Astrocyte of the cerebellum (primary cell): Measurements from ENCODE around the gene PPP1R16B.

ENCODE experiments used
- DNase-seq: peaks from one replicate; pipeline ENCODE4 v3.0.0-alpha.2; 2011; ENCODE audit warnings: low read depth
- H3K4me3 ChIP-seq: 2 replicates; pipeline ENCODE4 v1.5.1; 2011; ENCODE audit warnings: mild to moderate bottlenecking, low read depth, low read length, moderate library complexity
- in situ Hi-C: cut with HindIII; loops from 2 replicates; pipeline ENCODE4 v1.10.0; 2017; ENCODE audit warnings: low sequenced_read_pairs
- TF ChIP-seq, protein P1 (sequence below): IDR thresholded peaks from 2 replicates; pipeline ENCODE4 v1.5.1; 2012; ENCODE audit warnings: low read length, low read depth, moderate library complexity, mild to moderate bottlenecking; ENCODE audit errors: missing control alignments

PPP1R16B gene

DNA sequence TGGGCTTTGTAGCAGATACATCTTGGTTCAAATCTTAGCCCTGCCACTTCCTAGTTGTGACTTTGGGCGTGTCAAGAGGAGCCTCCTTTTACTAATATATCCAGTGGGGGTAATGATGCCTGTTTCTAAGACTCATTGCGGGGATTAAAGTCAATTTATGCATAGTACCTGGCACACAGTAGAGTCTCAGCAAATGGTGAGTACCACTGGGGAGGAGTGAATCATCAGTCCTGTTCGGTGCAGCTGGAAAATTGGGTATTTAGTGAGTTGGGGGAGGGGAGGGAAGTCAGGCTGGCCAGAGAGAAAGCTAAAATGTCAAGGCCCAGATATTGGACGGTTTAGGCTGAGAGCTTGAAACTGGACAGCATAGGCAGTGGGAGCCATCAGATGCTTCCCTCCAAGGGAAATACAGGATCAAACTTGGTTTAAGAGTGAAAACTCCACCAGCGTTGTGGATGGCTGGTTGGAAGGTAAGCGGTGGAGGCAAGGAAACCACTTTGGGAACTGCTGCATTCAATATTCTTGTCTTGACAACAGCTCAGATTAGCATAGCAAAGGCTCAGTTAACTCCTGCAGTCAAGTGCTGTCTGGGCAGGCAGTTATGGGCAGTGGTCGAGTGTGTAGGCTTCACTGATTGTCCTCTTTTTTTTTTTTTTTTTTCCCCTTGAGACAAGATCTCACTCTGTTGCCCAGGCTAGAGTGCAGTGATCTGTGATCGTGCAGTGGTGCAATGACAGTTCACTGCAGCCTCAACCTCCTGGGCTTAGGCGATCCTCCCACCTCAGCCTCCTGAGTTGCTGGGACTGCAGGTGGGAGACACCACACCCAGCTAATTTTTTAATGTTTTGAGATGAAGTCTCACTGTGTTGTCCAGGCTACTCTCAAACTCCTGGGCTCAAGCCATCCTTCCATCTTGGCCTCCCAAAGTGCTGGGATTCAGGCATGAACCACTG lies 12.9 kb downstream of the PPP1R16B start:
- TF ChIP-seq, protein P1, sequence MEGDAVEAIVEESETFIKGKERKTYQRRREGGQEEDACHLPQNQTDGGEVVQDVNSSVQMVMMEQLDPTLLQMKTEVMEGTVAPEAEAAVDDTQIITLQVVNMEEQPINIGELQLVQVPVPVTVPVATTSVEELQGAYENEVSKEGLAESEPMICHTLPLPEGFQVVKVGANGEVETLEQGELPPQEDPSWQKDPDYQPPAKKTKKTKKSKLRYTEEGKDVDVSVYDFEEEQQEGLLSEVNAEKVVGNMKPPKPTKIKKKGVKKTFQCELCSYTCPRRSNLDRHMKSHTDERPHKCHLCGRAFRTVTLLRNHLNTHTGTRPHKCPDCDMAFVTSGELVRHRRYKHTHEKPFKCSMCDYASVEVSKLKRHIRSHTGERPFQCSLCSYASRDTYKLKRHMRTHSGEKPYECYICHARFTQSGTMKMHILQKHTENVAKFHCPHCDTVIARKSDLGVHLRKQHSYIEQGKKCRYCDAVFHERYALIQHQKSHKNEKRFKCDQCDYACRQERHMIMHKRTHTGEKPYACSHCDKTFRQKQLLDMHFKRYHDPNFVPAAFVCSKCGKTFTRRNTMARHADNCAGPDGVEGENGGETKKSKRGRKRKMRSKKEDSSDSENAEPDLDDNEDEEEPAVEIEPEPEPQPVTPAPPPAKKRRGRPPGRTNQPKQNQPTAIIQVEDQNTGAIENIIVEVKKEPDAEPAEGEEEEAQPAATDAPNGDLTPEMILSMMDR: no peak
- no peak overlapping the region for H3K4me3 ChIP-seq
- no peak for DNase-seq
- in situ Hi-C loops: no loop called here

DNA sequence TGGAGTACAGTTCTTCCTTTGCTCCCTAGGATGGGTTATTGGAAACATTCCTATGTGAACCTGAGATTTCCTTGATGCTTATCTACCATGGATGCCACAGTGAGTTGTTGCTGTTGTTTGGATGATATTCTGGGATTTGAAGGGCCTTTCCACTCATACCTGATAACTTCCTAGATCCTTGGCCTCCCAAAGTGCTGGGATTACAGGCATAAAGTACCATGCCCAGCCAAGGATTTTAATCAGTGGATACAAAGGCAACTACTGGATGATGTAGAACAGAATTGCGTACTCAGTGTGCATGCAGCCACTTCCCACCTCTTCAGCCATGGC lies 20.0 kb downstream of the PPP1R16B start:
- in situ Hi-C loops: no loop called here
- DNase-seq: no peak
- no peak overlapping the region for H3K4me3 ChIP-seq
- TF ChIP-seq, protein P1: no peak

DNA sequence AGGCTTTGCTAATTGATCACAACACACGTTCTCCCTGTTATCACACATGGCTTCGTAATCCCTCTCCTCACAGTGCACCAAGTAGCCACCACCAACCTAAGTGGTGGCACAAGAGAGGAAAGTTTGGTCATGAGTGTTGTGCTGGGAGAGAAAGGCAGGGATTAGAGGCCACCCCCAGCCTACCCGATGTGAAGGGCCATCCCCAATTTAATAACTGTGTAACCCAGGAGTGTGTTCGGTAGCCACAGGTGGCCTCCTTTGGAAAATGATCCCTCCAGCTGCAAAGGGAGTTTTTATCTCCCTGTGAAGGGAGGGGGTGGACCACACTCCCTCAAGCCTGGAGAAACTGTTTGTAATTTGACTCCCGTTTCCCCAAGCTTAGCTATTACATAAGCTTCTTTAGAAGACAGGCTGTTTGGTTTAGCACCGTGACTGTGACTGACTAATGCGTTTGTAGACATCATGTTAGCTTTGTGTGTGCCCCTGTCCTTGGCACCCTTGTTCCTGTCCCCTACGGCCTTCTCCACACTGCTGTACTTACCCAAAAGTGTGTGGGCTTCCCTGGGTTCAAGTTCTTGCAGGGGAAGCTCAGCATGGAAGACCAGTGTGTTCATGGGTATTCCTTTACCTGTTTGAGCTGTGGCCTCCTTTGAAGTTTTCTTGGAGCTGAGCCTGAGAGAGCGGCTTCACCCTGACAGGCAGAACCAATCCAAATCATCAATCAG lies 20.6 kb downstream of the PPP1R16B start:
- TF ChIP-seq, protein P1: no peak
- DNase-seq: peak; percentile 43
- no peak overlapping the region for H3K4me3 ChIP-seq
- in situ Hi-C loops: no loop called here

DNA sequence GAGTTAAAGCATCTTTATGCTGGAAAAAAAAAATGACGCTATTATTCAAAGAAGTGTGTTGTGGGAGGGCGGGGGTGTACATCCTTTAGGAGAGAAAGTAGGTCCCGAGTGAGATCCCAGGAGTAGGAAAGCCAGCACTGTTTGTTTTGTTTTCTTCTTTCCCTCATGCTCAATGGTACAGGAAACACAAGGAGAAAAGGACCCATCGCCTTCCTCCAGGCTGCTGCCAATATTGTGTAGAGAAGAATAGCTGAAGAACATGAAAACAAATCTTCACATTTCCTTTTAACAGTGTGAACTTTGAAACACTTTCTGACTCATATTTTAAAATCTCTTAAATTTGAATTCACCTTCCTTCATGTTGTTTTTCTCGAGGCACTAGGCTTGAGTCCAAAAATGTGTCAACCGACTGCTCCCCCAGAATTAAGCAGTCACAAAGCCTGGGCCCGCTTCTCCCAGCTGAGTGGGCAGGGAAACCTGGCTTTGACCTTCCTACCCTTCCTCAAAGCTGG lies 22.3 kb downstream of the PPP1R16B start:
- TF ChIP-seq, protein P1: no peak
- in situ Hi-C loops: no loop called here
- DNase-seq: no peak
- no peak overlapping the region for H3K4me3 ChIP-seq

DNA sequence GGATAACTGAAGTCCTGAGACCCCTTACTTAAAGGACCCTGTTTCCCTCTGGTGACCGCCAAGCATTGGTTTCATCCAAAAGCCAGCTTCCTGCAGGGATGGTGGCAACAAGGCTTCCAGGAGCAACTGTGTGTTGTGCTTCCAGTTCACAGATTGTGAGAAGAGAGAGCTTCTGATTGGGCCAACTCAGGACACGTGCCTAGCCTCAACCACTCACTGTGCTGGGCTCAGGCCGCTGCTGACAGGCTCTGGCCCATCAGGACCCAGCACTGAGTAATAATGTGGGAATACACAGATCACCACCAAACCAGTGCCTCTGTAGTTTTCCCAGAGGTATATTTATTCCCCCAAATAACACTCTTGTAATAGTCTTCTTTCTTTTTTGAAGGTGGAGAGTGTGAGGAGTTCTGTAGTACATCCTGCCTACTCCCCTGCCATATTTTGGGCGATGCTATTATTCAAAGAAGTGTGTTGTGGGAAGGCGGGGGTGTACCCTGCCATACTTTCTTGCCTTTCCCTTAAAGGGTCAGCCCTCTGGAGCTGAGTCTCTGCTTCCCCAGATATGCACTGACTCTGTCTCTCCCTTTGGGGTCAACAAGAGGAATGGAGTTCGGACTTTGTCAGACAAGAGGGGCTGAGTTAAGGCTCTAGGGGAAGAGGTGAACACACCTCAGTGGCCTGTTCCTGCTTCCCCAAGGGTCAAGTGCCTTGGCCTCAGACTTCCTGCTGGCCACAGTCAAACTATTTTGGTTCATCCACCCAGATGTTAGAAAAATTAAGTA lies 23.2 kb downstream of the PPP1R16B start:
- in situ Hi-C loops: no loop called here
- TF ChIP-seq, protein P1: no peak
- DNase-seq: no peak
- no peak overlapping the region for H3K4me3 ChIP-seq

DNA sequence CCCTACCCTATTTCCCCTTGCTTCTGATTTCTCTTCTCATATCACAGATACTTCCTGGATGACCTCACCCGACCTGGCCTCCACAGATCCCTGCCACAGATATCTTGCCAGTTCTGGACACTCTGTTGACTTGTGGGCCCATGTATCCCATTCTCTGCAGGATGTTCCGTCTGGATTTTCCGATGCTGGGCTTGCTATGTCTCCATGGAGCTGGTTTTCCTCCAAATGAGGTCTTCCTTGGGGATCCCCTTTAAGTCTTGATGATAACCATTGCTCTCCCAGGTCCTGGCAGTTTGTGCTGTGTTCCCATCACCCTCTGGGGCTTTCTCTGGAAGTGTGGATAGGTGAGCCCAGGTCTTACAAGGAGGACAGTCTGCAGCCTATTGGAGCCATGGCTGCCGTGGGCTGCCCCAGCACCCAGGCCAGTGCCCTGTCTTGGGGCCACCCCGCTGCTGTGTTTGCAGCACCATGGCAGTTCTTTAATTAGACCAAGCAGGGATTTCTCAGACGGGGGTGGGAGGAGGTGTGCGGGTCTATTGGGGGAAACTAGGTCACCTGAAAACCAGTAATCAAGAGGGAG lies 23.9 kb downstream of the PPP1R16B start:
- no peak for DNase-seq
- no peak overlapping the region for H3K4me3 ChIP-seq
- TF ChIP-seq, protein P1: no peak
- in situ Hi-C loops: no loop called here
